ENCODE measurements around the gene BABAM2.

The BABAM2 gene

DNA sequence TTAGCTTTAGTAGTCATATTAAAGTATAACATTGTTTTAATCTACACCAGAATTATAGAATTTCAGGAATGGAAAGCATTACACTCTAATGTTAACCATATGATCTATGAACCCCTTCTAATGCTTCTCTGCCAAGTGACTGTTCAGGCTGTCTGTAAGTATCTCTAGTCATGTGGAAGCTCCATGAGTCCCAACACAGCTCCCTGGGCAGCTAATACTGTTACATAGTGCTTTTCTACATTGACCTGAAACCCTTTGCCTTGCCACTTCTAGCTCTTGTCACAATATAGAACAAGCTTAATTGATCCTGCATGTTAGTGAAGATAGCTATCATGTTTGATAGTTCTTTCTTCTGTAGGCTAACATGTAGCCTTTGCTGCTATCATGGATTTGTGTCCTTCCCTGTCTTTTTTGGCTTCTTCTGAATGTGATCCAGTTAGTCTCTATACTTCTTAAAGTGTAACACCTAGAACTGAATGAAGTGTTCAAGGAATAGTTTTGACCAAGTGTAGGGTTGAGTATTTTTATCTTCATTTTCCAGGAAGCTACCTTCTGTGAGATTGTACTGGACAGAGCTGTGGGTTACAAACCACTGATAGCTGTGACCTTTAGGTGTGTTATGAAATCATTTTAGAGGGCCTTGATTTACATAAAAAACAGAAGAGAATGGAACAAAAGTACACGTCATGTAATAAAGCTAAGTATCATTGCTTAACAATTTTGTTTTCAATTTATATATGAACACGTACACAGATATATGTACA lies 23.7 kb downstream of the BABAM2 start:
- H3K4me3 ChIP-seq (ENCODE audit: low read length): no peak overlapping the region
- TF ChIP-seq ZNF274 (IDR thresholded peaks at IDR 0.05; ENCODE audit: low read depth, low read length): no peak

DNA sequence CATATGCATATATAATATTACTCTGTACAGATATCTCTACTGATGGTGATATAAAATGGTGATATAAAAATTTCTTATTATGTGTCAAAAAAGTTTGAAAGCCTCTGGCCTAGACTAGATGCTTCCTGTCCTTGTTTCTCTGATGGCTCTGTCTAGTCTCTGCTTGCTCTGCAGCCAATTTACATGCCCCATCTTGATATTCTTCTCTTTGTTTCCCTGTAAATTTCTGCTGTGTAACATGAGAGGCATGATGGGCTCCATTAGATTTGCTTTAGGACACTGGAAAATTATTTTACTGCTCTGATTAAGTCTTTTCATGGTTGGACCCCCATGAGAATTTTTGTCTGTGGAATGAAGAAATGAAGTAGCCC lies 24.3 kb downstream of the BABAM2 start:
- no peak for TF ChIP-seq ZNF274 (IDR thresholded peaks at IDR 0.05; ENCODE audit: low read depth, low read length)
- H3K4me3 ChIP-seq (ENCODE audit: low read length): no peak overlapping the region

- no peak for TF ChIP-seq ZNF274 (IDR thresholded peaks at IDR 0.05; ENCODE audit: low read depth, low read length)
- no peak overlapping the region for H3K4me3 ChIP-seq (ENCODE audit: low read length)
These were observed 24.7 kb downstream of the BABAM2 start for GRCh38 chr2:27915191-27915590.

GRCh38 chr2:27915874-27916273 lies 25.3 kb downstream of the BABAM2 start:
- no peak for TF ChIP-seq ZNF274 (IDR thresholded peaks at IDR 0.05; ENCODE audit: low read depth, low read length)

GRCh38 chr2:27916293-27916995 lies 25.9 kb downstream of the BABAM2 start:
- TF ChIP-seq ZNF274 (IDR thresholded peaks at IDR 0.05; ENCODE audit: low read depth, low read length): no peak
- no peak overlapping the region for H3K4me3 ChIP-seq (ENCODE audit: low read length)

More at GRCh38 chr2:27915874-27916273, 25.3 kb downstream of the BABAM2 start:
- no peak overlapping the region for H3K4me3 ChIP-seq (ENCODE audit: low read length)

GRCh38 chr2:27920148-27920885 lies 29.8 kb downstream of the BABAM2 start:
- no peak overlapping the region for H3K4me3 ChIP-seq (ENCODE audit: low read length)
- TF ChIP-seq ZNF274 (IDR thresholded peaks at IDR 0.05; ENCODE audit: low read depth, low read length): no peak

DNA sequence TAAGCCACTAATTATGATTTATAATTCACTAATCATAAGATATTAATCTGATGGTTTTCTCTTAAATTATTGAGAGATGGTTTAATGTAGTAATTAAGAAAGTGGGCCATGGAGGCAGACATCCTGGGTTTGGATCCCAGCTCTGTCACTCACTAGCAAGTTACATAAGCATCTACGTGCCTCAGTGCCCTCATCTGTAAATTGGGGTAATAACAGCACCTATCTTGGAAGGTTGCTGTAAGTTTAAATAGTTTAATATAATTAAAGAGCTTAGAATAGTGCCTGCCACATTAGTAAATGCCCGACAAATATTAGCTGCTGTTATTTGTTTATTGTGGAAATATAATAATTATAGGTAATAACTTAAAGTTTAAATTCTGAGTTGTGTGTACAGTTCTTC lies 30.9 kb downstream of the BABAM2 start:
- no peak for TF ChIP-seq ZNF274 (IDR thresholded peaks at IDR 0.05; ENCODE audit: low read depth, low read length)
- H3K4me3 ChIP-seq (ENCODE audit: low read length): no peak overlapping the region

DNA sequence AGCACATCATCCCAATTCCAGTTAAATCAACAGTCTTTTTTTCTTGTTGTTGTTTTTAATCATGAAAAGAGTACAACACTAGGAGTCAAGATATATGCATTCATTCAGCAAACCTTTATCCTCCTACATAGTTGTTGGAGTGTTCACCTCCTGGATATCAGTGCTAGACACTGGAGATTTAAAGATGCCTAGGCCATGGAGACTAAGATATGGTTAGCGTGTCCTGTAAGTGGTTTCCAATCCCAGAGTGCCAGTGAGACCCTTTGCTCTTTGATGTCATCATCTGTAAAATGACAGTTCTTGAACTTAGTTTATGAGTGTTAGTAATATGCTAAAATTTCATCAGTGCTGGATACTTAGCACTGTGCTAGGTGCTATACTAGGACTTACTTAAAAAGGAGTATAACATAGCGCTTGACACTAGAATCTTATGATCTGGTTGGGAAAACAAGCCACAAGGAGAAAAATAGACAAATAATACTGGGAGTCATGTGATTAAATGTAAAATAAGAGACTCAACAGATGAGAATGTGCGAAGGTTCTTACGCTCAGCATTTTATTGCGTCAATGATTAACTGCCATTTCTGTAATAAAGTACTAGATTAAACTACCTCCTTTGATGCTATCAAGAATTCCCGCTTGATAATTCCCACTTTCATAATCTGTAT lies 31.5 kb downstream of the BABAM2 start:
- TF ChIP-seq ZNF274 (IDR thresholded peaks at IDR 0.05; ENCODE audit: low read depth, low read length): no peak

DNA sequence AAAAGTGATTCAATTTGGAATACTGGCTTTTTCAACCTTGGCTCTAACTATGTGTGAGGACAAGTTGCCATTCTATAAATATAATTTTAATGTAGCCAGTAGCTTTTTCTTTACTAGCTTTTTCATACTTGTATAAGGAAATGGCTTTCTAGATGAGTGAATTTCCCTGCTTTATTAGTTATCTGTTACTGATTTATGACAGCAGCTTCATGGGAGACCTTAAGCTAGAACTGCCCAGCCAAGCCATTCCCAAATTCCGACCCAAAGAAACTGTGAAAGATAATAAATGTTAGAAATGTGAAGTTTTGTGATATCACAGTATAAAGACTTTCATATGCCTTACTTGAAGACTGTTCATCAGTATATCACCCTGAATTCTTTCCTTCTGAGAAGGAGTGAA lies 32.3 kb downstream of the BABAM2 start:
- TF ChIP-seq ZNF274 (IDR thresholded peaks at IDR 0.05; ENCODE audit: low read depth, low read length): no peak
- no peak overlapping the region for H3K4me3 ChIP-seq (ENCODE audit: low read length)

More for the DNA sequence above, 31.5 kb downstream of the BABAM2 start:
- H3K4me3 ChIP-seq (ENCODE audit: low read length): no peak overlapping the region

- TF ChIP-seq ZNF274 (IDR thresholded peaks at IDR 0.05; ENCODE audit: low read depth, low read length): no peak
- no peak overlapping the region for H3K4me3 ChIP-seq (ENCODE audit: low read length)
These were observed 35.4 kb downstream of the BABAM2 start for GRCh38 chr2:27925766-27926472.

GRCh38 chr2:27929916-27930486 lies 39.5 kb downstream of the BABAM2 start:
- no peak overlapping the region for H3K4me3 ChIP-seq (ENCODE audit: low read length)
- no peak for TF ChIP-seq ZNF274 (IDR thresholded peaks at IDR 0.05; ENCODE audit: low read depth, low read length)

GRCh38 chr2:27931361-27931950 lies 40.9 kb downstream of the BABAM2 start:
- no peak for TF ChIP-seq ZNF274 (IDR thresholded peaks at IDR 0.05; ENCODE audit: low read depth, low read length)
- no peak overlapping the region for H3K4me3 ChIP-seq (ENCODE audit: low read length)

GRCh38 chr2:27932396-27932795 lies 41.9 kb downstream of the BABAM2 start:
- no peak overlapping the region for H3K4me3 ChIP-seq (ENCODE audit: low read length)
- no peak for TF ChIP-seq ZNF274 (IDR thresholded peaks at IDR 0.05; ENCODE audit: low read depth, low read length)
